HepG2 (cell line): ENCODE results near the gene ACCSL. TPM values are rescaled to one million over a fixed set of nuclear protein-coding genes. Genes with fewer than 3 reads are reported as not detected.

Source experiments
- ATAC-seq: fragments of 200-7000 bp; cut with Tn5 transposase; 3 replicates; pipeline ENCODE4 v1.9.1; 2020; ENCODE audit warnings: mild to moderate bottlenecking, moderate library complexity
- BruUV-seq: library from RNA; stranded (reverse); fragments of 400-500 nt; replicated peaks from 2 replicates; lab custom pipeline; 2021; lab: Mats Ljungman, UMichigan
- CTCF ChIA-PET: fragments of 300-600 bp; formaldehyde crosslinking; extraction: SDS; loops from one replicate; lab custom pipeline; 2021; ENCODE audit warnings: low total read pairs, inconsistent platforms, low intra/inter-chr PET ratio; lab: Yijun Ruan, JAX
- POLR2A ChIA-PET: fragments of 350-600 bp; sonication (Branson Sonifier 250); formaldehyde crosslinking; loops from one replicate; lab custom pipeline; 2020; ENCODE audit warnings: antibody characterized with exemption, inconsistent platforms; lab: Yijun Ruan, JAX
- DNase-seq: peaks from one replicate; pipeline ENCODE4 v3.0.0-alpha.2; 2015; ENCODE audit warnings: low spot score
- FAIRE-seq: peaks from 3 replicates; lab custom pipeline; 2011; peaks lifted over from hg19 to GRCh38; lab: Jason Lieb, UNC
- H2AFZ ChIP-seq: one replicate; pipeline ENCODE4 v1.6.1; 2011; ENCODE audit warnings: low read length, inconsistent platforms
- H3K27ac ChIP-seq: fragments of 300-600 bp; 3 replicates; pipeline ENCODE4 v1.8.0; 2011; ENCODE audit warnings: mixed run types, mild to moderate bottlenecking, mixed read lengths, low read length, inconsistent platforms; ENCODE audit not compliant: insufficient read depth; ENCODE audit errors: extremely low read length
- H3K27me3 ChIP-seq, 2 experiments: fragments of 200-600 bp in 1 of 2; 2 replicates in 1 of 2; 3 replicates in 1 of 2; pipeline versions ENCODE4 v1.6.0 to v1.8.0; 2011; ENCODE audit warnings: low read length in 2 of 2, mild to moderate bottlenecking in 2 of 2, moderate library complexity in 2 of 2, inconsistent platforms in 1 of 2; ENCODE audit not compliant: insufficient read depth in 2 of 2, control insufficient read depth in 1 of 2
- H3K36me3 ChIP-seq, 2 experiments: fragments of 200-600 bp in 1 of 2; replicated peaks in 1 of 2; 2 replicates in 1 of 2; 3 replicates in 1 of 2; pipeline versions ENCODE4 v1.5.1 to v1.8.0; 2011; ENCODE audit warnings: low read length in 2 of 2, inconsistent platforms in 1 of 2; ENCODE audit not compliant: insufficient read depth in 2 of 2, control insufficient read depth in 1 of 2
- H3K4me1 ChIP-seq: 2 replicates; pipeline ENCODE4 v1.5.1; 2012; ENCODE audit warnings: low read length, inconsistent platforms; ENCODE audit not compliant: insufficient read depth
- H3K4me2 ChIP-seq: 2 replicates; pipeline ENCODE4 v1.6.0; 2011; ENCODE audit warnings: low read depth, low read length, inconsistent platforms
- H3K4me3 ChIP-seq, 3 experiments: fragments of 200-600 bp in 1 of 3; sonication (generic), shearing (Covaris generic) in 1 of 3; replicated peaks in 1 of 3; 2 replicates each; pipeline ENCODE4 v1.5.1; 2011 to 2016; ENCODE audit warnings: low read length in 3 of 3, inconsistent platforms in 2 of 3, low read depth in 2 of 3, mild to moderate bottlenecking in 2 of 3, control low read depth in 1 of 3, mixed read lengths in 1 of 3; ENCODE audit not compliant: insufficient read depth in 1 of 3
- H3K79me2 ChIP-seq: one replicate; pipeline ENCODE4 v1.6.1; 2011; ENCODE audit warnings: low read length, inconsistent platforms; ENCODE audit not compliant: insufficient read depth
- H3K9ac ChIP-seq: 2 replicates; pipeline ENCODE4 v1.6.0; 2011; ENCODE audit warnings: mild to moderate bottlenecking, low read depth, low read length, inconsistent platforms; ENCODE audit not compliant: insufficient read depth
- H3K9me3 ChIP-seq: 2 replicates; pipeline ENCODE4 v1.5.1; 2012; ENCODE audit warnings: mild to moderate bottlenecking, low read length
- H4K20me1 ChIP-seq: 2 replicates; pipeline ENCODE4 v1.6.0; 2011; ENCODE audit warnings: inconsistent platforms, mild to moderate bottlenecking, low read length, moderate library complexity; ENCODE audit not compliant: insufficient read depth
- MLLT10 ChIP-seq: sonication (generic); formaldehyde crosslinking; IDR thresholded peaks from 2 replicates; pipeline ENCODE4 v1.4.0; 2020; ENCODE audit warnings: missing genetic modification reagents
- SNAPC2 ChIP-seq: sonication (generic); formaldehyde crosslinking; IDR thresholded peaks from 2 replicates; pipeline ENCODE4 v1.8.1; 2022; ENCODE audit warnings: mild to moderate bottlenecking, missing genetic modification reagents
- ZNF3 ChIP-seq: IDR thresholded peaks from 2 replicates; pipeline ENCODE4 v1.7.0; 2017; ENCODE audit warnings: inconsistent platforms
- ZNF317 ChIP-seq: sonication (generic); formaldehyde crosslinking; IDR thresholded peaks from 2 replicates; pipeline ENCODE4 v1.5.0; 2020; ENCODE audit warnings: mild to moderate bottlenecking, missing genetic modification reagents
- ZNF816 ChIP-seq: sonication (generic); formaldehyde crosslinking; IDR thresholded peaks from 2 replicates; pipeline ENCODE4 v1.8.0; 2022; ENCODE audit warnings: missing genetic modification reagents, mild to moderate bottlenecking, borderline replicate concordance
- ZSCAN30 ChIP-seq: sonication (generic); formaldehyde crosslinking; IDR thresholded peaks from 2 replicates; pipeline ENCODE4 v1.5.0; 2020; ENCODE audit warnings: mild to moderate bottlenecking, missing genetic modification reagents
- WGBS: methylation state at CpG from one replicate; pipeline ENCODE4 v1.1.6; 2017; ENCODE audit warnings: low lambda C conversion rate; 5-methylcytosine and 5-hydroxymethylcytosine counted together
- in situ Hi-C: cut with HindIII; loops from 2 replicates; pipeline ENCODE4 v1.10.0; 2017; ENCODE audit warnings: low pct_unique_long_range_greater_than_20kb; ENCODE audit not compliant: extremely low pct_ligation_motif_present
- intact Hi-C: fragments of 100-400 bp; cut with micrococcal nuclease; formaldehyde crosslinking; loops from one replicate; pipeline ENCODE4 v1.10.0; 2022; ENCODE audit not compliant: unreplicated experiment
- polyA plus RNA-seq, 8 experiments: library from polyadenylated mRNA; depleted of rRNA in 3 of 8; stranded (reverse) in 7 of 8; unstranded in 1 of 8; fragments of >200 nt; fragmentation: Illumina TruSeq in 4 of 8; extraction: Trizol in 4 of 8; gene quantifications; 2 replicates each; pipeline versions ENCODE4 v1.2.1 to v1.2.3, GENCODE V29; 2011 to 2016; ENCODE audit warnings: low read depth in 4 of 8, missing spikeins in 1 of 8, mixed read lengths in 1 of 8; ENCODE audit not compliant: insufficient read depth in 1 of 8
- total RNA-seq, 5 experiments: library from RNA; depleted of rRNA; stranded (reverse); fragments of >200 nt; fragmentation: Illumina TruSeq; extraction: Trizol; gene quantifications; 2 replicates each; pipeline ENCODE4 v1.2.3, GENCODE V29; 2016; ENCODE audit warnings: low read depth in 1 of 5

Gene ACCSL
- total and polyA plus RNA-seq, 2 of the 13 experiments (the other 11 are each of a cell fraction or from before 2014, with no cell fraction given) = not detected

- Histone ChIP-seq H4K20me1 (no peaks in the 10 kb centered on the region), H3K27me3 (no peaks in the 10 kb centered on the region; a peak in 1 of 5 replicates), H3K79me2 (no peaks in the 10 kb centered on the region), H3K9me3 (no peaks in the 10 kb centered on the region), H3K4me1 (peaks cover 13% of the 10 kb centered on the region), H3K27ac (no peak overlapping the region), H3K4me2 (no peak overlapping the region), H2AFZ (no peak overlapping the region), H3K9ac (no peak overlapping the region), H3K4me3 (no peak overlapping the region), H3K36me3 (no peaks in the 10 kb centered on the region)
- no peak for FAIRE-seq
- ChIA-PET CTCF (no interaction called here), POLR2A (interaction anchor here (1.0 kb wide), 1 partner anchor 10 kb away, joined by 4 read pairs; the partner anchor contains the start of gene EXT2)
- no TSS peak for BruUV-seq
- in situ Hi-C loops (no loop called here), intact Hi-C loops (no loop called here)
- TF ChIP-seq ZNF317 (CRISPR knock-in tag) (peak; percentile 96), ZSCAN30 (CRISPR knock-in tag) (no peak), MLLT10 (CRISPR knock-in tag) (no peak), SNAPC2 (CRISPR knock-in tag) (no peak)
- WGBS = 59% methylated on average over 1 of the region's 1 CpG
- no peak for ATAC-seq
- DNase-seq = no peak
These were observed 37.5 kb downstream of the ACCSL start for GRCh38 chr11:44085330-44085729.

GRCh38 chr11:44088377-44088776, 40.6 kb downstream of the ACCSL start:
- intact Hi-C loops (no loop called here), in situ Hi-C loops (no loop called here)
- TF ChIP-seq ZNF816 (CRISPR knock-in tag) (no peak), ZNF3 (no peak)
- ChIA-PET CTCF (no interaction called here), POLR2A (no interaction called here)
- no peaks in the 10 kb centered on the region for H3K27me3 ChIP-seq
- no peaks in the 10 kb centered on the region for H3K79me2 ChIP-seq
- H3K4me3 ChIP-seq = no peak overlapping the region
- H3K4me1 ChIP-seq = peaks cover under 1% of the 10 kb centered on the region; the same call in 1 of the 2 replicates
- H3K9me3 ChIP-seq = no peaks in the 10 kb centered on the region
- FAIRE-seq (no peak), ATAC-seq (no peak), DNase-seq (no peak)
- no TSS peak for BruUV-seq
- no peak overlapping the region for H3K9ac ChIP-seq
- H3K4me2 ChIP-seq = no peak overlapping the region
- no peaks in the 10 kb centered on the region for H4K20me1 ChIP-seq
- H2AFZ ChIP-seq = no peak overlapping the region
- H3K27ac ChIP-seq = no peak overlapping the region
- WGBS = 54% methylated on average over 4 of the region's 4 CpGs
- no peaks in the 10 kb centered on the region for H3K36me3 ChIP-seq
